Measurements from ENCODE around the gene TMEM88. TPM values are rescaled to one million over a fixed set of nuclear protein-coding genes. Genes with fewer than 3 reads are reported as not detected.

Gene TMEM88
- total and polyA plus RNA-seq, 2 donors (not counting 1 experiment from before 2014, with no cell fraction given) = 5.1 to 9.5 TPM

- H4K20me1 ChIP-seq (ENCODE audit: control insufficient read depth, insufficient read depth, low read length, poor library complexity, severe bottlenecking) = no peaks in the 10 kb centered on the region
- DNase-seq (no peak), ATAC-seq (ENCODE audit: low read depth) (no peak)
- intact Hi-C loops (cut with micrococcal nuclease) = no loop called here
- POLR2A ChIA-PET = no interaction called here
- H3K27me3 ChIP-seq (replicated peaks in 1 of 4; ENCODE audit: control extremely low read depth in 1 of 4, control insufficient read depth in 3 of 4, insufficient read depth in 4 of 4, low read length in 3 of 4) = no peaks in the 10 kb centered on the region
- no peaks in the 10 kb centered on the region for H3K4me1 Mint-ChIP-seq
- no peak overlapping the region for H2AFZ ChIP-seq (ENCODE audit: insufficient read depth, low read depth, low read length, poor library complexity, severe bottlenecking)
- no peaks in the 10 kb centered on the region for H3K9me3 Mint-ChIP-seq (ENCODE audit: insufficient read depth)
- H3K27ac ChIP-seq (ENCODE audit: low read length in 2 of 2) = no peak overlapping the region
- no peak overlapping the region for H3K4me2 ChIP-seq (replicated peaks; ENCODE audit: low read depth, low read length, poor library complexity, severe bottlenecking)
- no peaks in the 10 kb centered on the region for H3K79me2 ChIP-seq (ENCODE audit: control insufficient read depth, insufficient read depth, low read length)
- TF ChIP-seq EZH2 (IDR thresholded peaks at IDR 0.05; ENCODE audit: borderline replicate concordance, insufficient read depth, low read depth, low read length, poor library complexity, severe bottlenecking) (no peak), CTCF (IDR thresholded peaks at IDR 0.05) (no peak)
- H3K36me3 ChIP-seq (replicated peaks in 1 of 2; ENCODE audit: control extremely low read depth in 1 of 2, control insufficient read depth in 1 of 2, extremely low read depth in 1 of 2, insufficient read depth in 2 of 2, low read length in 1 of 2) = no peaks in the 10 kb centered on the region
- H3K4me1 ChIP-seq (ENCODE audit: control insufficient read depth in 2 of 2, insufficient read depth in 2 of 2, low read length in 2 of 2) = no peaks in the 10 kb centered on the region
- H3K9me3 ChIP-seq (ENCODE audit: control extremely low read depth in 1 of 3, control insufficient read depth in 2 of 3, insufficient read depth in 1 of 3, low read length in 2 of 3) = no peaks in the 10 kb centered on the region
- CTCF ChIA-PET = interaction anchor here (0.7 to 3.0 kb wide), 7 partner anchors 22 to 237 kb away, joined by 3 to 14 read pairs (median 4); no protein-coding TSS in a partner anchor
- no peak overlapping the region for H3K4me3 ChIP-seq (ENCODE audit: control extremely low read depth in 1 of 5, extremely low read depth in 1 of 5, insufficient read depth in 1 of 5, low read depth in 2 of 5, low read length in 4 of 5)
- H3K27ac Mint-ChIP-seq = no peak overlapping the region
- H3K27me3 Mint-ChIP-seq = peaks cover 8% of the 10 kb centered on the region
- WGBS (ENCODE audit: insufficient coverage) = 91% methylated on average over 27 of the region's 27 CpGs
- H3K9ac ChIP-seq (ENCODE audit: low read length) = no peak overlapping the region
- H3K4me3 Mint-ChIP-seq = no peak overlapping the region
Measured at GRCh38 chr17:7818746-7819645, 35.9 kb upstream of the TMEM88 start.

GRCh38 chr17:7820231-7820630 is 34.6 kb upstream of the TMEM88 start:
- DNase-seq = no peak
- ChIA-PET CTCF (interaction anchor here (0.9 to 3.0 kb wide), 11 partner anchors 13 to 236 kb away, joined by 3 to 17 read pairs (median 4); no protein-coding TSS in a partner anchor), POLR2A (no interaction called here)
- Histone ChIP-seq H3K9ac (ENCODE audit: low read length) (no peak overlapping the region), H3K4me3 (ENCODE audit: control extremely low read depth in 1 of 5, extremely low read depth in 1 of 5, insufficient read depth in 1 of 5, low read depth in 2 of 5, low read length in 4 of 5) (no peak overlapping the region), H2AFZ (ENCODE audit: insufficient read depth, low read depth, low read length, poor library complexity, severe bottlenecking) (no peak overlapping the region), H3K36me3 (replicated peaks in 1 of 2; ENCODE audit: control extremely low read depth in 1 of 2, control insufficient read depth in 1 of 2, extremely low read depth in 1 of 2, insufficient read depth in 2 of 2, low read length in 1 of 2) (no peaks in the 10 kb centered on the region), H3K9me3 (ENCODE audit: control extremely low read depth in 1 of 3, control insufficient read depth in 2 of 3, insufficient read depth in 1 of 3, low read length in 2 of 3) (no peaks in the 10 kb centered on the region), H3K79me2 (ENCODE audit: control insufficient read depth, insufficient read depth, low read length) (no peaks in the 10 kb centered on the region), H3K27ac (ENCODE audit: low read length in 2 of 2) (no peak overlapping the region), H4K20me1 (ENCODE audit: control insufficient read depth, insufficient read depth, low read length, poor library complexity, severe bottlenecking) (no peaks in the 10 kb centered on the region), H3K27me3 (replicated peaks in 1 of 4; ENCODE audit: control extremely low read depth in 1 of 4, control insufficient read depth in 3 of 4, insufficient read depth in 4 of 4, low read length in 3 of 4) (no peaks in the 10 kb centered on the region), H3K4me1 (ENCODE audit: control insufficient read depth in 2 of 2, insufficient read depth in 2 of 2, low read length in 2 of 2) (no peaks in the 10 kb centered on the region), H3K4me2 (replicated peaks; ENCODE audit: low read depth, low read length, poor library complexity, severe bottlenecking) (no peak overlapping the region)
- TF ChIP-seq EZH2 (IDR thresholded peaks at IDR 0.05; ENCODE audit: borderline replicate concordance, insufficient read depth, low read depth, low read length, poor library complexity, severe bottlenecking) (no peak), CTCF (IDR thresholded peaks at IDR 0.05) (no peak)
- H3K9me3 Mint-ChIP-seq (ENCODE audit: insufficient read depth) = no peaks in the 10 kb centered on the region
- whole genome bisulfite sequencing (ENCODE audit: insufficient coverage) = 89% methylated on average over 5 of the region's 5 CpGs
- intact Hi-C loops (cut with micrococcal nuclease) = no loop called here
- H3K4me1 Mint-ChIP-seq = no peaks in the 10 kb centered on the region
- peaks cover 15% of the 10 kb centered on the region for H3K27me3 Mint-ChIP-seq
- H3K4me3 Mint-ChIP-seq = no peak overlapping the region
- no peak for ATAC-seq (ENCODE audit: low read depth)
- H3K27ac Mint-ChIP-seq = no peak overlapping the region
